Measurements from ENCODE around the gene FOSL1. TPM values are rescaled to one million over a fixed set of nuclear protein-coding genes. Genes with fewer than 3 reads are reported as not detected.

FOSL1 gene
- polyA plus RNA-seq, 1 donor (not counting 4 experiments of a cell fraction or from before 2014, with no cell fraction given) = 21.8 TPM

GRCh38 chr11:65885231-65885630 lies 15.0 kb downstream of the FOSL1 start:
- Histone ChIP-seq H4K20me1 (ENCODE audit: control insufficient read depth, extremely low read depth, insufficient read depth, low read length) (no peaks in the 10 kb centered on the region), H2AFZ (ENCODE audit: control insufficient read depth, low read length) (no peak overlapping the region), H3K4me2 (ENCODE audit: control insufficient read depth, extremely low read depth, insufficient read depth, low read depth, low read length) (no peak overlapping the region), H3K4me1 (ENCODE audit: control insufficient read depth, extremely low read depth, insufficient read depth, low read length) (peaks cover 24% of the 10 kb centered on the region), H3K4me3 (ENCODE audit: control insufficient read depth in 2 of 3, extremely low read depth in 1 of 3, insufficient read depth in 2 of 3, low read depth in 1 of 3, low read length in 3 of 3) (no peak overlapping the region), H3K36me3 (ENCODE audit: control insufficient read depth in 2 of 2, extremely low read depth in 1 of 2, insufficient read depth in 2 of 2, low read length in 2 of 2) (peaks cover 31 to 46% of the 10 kb centered on the region in 2 experiments), H3K9me3 (ENCODE audit: control insufficient read depth, low read depth, low read length) (no peaks in the 10 kb centered on the region), H3K79me2 (ENCODE audit: control insufficient read depth, insufficient read depth, low read length) (peaks cover 17% of the 10 kb centered on the region), H3K9me1 (ENCODE audit: control insufficient read depth, extremely low read depth, insufficient read depth, low read length) (no peaks in the 10 kb centered on the region), H3K27me3 (ENCODE audit: control insufficient read depth, extremely low read depth, insufficient read depth, low read length) (no peaks in the 10 kb centered on the region), H3K9ac (ENCODE audit: control insufficient read depth, extremely low read depth, insufficient read depth, low read length) (no peak overlapping the region), H3K27ac (ENCODE audit: control insufficient read depth, insufficient read depth, low read length) (no peak overlapping the region)
- dilution Hi-C loops (cut with MboI; ENCODE audit: extremely low pct_ligation_motif_present, low sequenced_read_pairs) = no loop called here
- DNase-seq (ENCODE audit: low read depth, low spot score) (no peak), FAIRE-seq (no peak)
- TF ChIP-seq CTCF (optimal IDR thresholded peaks at IDR 0.05 in 1 of 3, IDR thresholded peaks at IDR 0.05 in 1 of 3, conservative IDR thresholded peaks at IDR 0.05 in 1 of 3; ENCODE audit: extremely low read depth in 1 of 3, insufficient read depth in 2 of 3, low read length in 3 of 3) = no peak
- TF ChIP-seq EZH2 (IDR thresholded peaks at IDR 0.05; ENCODE audit: low read length) = no peak

GRCh38 chr11:65884716-65885092 lies 15.5 kb downstream of the FOSL1 start:
- H3K4me2 ChIP-seq (ENCODE audit: control insufficient read depth, extremely low read depth, insufficient read depth, low read depth, low read length) = no peak overlapping the region
- peak; percentile 99 to 100 (median 99) for TF ChIP-seq CTCF (optimal IDR thresholded peaks at IDR 0.05 in 1 of 3, IDR thresholded peaks at IDR 0.05 in 1 of 3, conservative IDR thresholded peaks at IDR 0.05 in 1 of 3; ENCODE audit: extremely low read depth in 1 of 3, insufficient read depth in 2 of 3, low read length in 3 of 3)
- TF ChIP-seq EZH2 (IDR thresholded peaks at IDR 0.05; ENCODE audit: low read length) = no peak
- dilution Hi-C loops (cut with MboI; ENCODE audit: extremely low pct_ligation_motif_present, low sequenced_read_pairs) = no loop called here
- DNase-seq (ENCODE audit: low read depth, low spot score) = no peak
- no peak overlapping the region for H3K27ac ChIP-seq (ENCODE audit: control insufficient read depth, insufficient read depth, low read length)
- peaks cover 17% of the 10 kb centered on the region for H3K79me2 ChIP-seq (ENCODE audit: control insufficient read depth, insufficient read depth, low read length)
- FAIRE-seq = no peak
- no peaks in the 10 kb centered on the region for H3K9me1 ChIP-seq (ENCODE audit: control insufficient read depth, extremely low read depth, insufficient read depth, low read length)
- no peaks in the 10 kb centered on the region for H4K20me1 ChIP-seq (ENCODE audit: control insufficient read depth, extremely low read depth, insufficient read depth, low read length)
- peaks cover 18% of the 10 kb centered on the region for H3K4me1 ChIP-seq (ENCODE audit: control insufficient read depth, extremely low read depth, insufficient read depth, low read length)
- H3K9me3 ChIP-seq (ENCODE audit: control insufficient read depth, low read depth, low read length) = no peaks in the 10 kb centered on the region
- H3K9ac ChIP-seq (ENCODE audit: control insufficient read depth, extremely low read depth, insufficient read depth, low read length) = no peak overlapping the region
- H3K27me3 ChIP-seq (ENCODE audit: control insufficient read depth, extremely low read depth, insufficient read depth, low read length) = no peaks in the 10 kb centered on the region
- peaks cover 31 to 46% of the 10 kb centered on the region in 2 experiments for H3K36me3 ChIP-seq (ENCODE audit: control insufficient read depth in 2 of 2, extremely low read depth in 1 of 2, insufficient read depth in 2 of 2, low read length in 2 of 2)
- no peak overlapping the region for H3K4me3 ChIP-seq (ENCODE audit: control insufficient read depth in 2 of 3, extremely low read depth in 1 of 3, insufficient read depth in 2 of 3, low read depth in 1 of 3, low read length in 3 of 3)
- H2AFZ ChIP-seq (ENCODE audit: control insufficient read depth, low read length) = no peak overlapping the region

Measured in keratinocyte (primary cell).